ENCODE measurements around the gene GRK6.

The GRK6 gene

GRCh38 chr5:177427919-177428573 is 1.6 kb downstream of the GRK6 start:
- DNase-seq: peak; percentile 34
- peaks cover 60% of the 10 kb centered on the region for H3K79me2 ChIP-seq (ENCODE audit: low read length)
- peak overlapping the region; percentile 98 for H3K27ac ChIP-seq (ENCODE audit: low read length)
- H3F3A ChIP-seq (ENCODE audit: insufficient read depth, low read length): peaks cover 55% of the 10 kb centered on the region
- peak overlapping the region; percentile 98 for H3K4me3 ChIP-seq (ENCODE audit: low read length)
- H2AFZ ChIP-seq (ENCODE audit: low read length): no peak overlapping the region
- TF ChIP-seq CTCF (IDR thresholded peaks at IDR 0.05; ENCODE audit: low read length) (no peak), EZH2phosphoT487 (IDR thresholded peaks at IDR 0.05; ENCODE audit: low read length) (no peak), EZH2 (optimal IDR thresholded peaks at IDR 0.05; ENCODE audit: low read depth, low read length) (no peak)
- peak overlapping the region; percentile 100 for H3K4me2 ChIP-seq (ENCODE audit: low read depth, low read length)
- H3K9me2 ChIP-seq (replicated peaks; ENCODE audit: insufficient read depth, low read length): no peaks in the 10 kb centered on the region
- no peaks in the 10 kb centered on the region for H4K20me1 ChIP-seq (ENCODE audit: insufficient read depth, low read length)
- H3K4me1 ChIP-seq (ENCODE audit: low read length): peaks cover 56% of the 10 kb centered on the region
- H3K36me3 ChIP-seq (replicated peaks; ENCODE audit: insufficient read depth, low read length): peaks cover 13% of the 10 kb centered on the region
- no peaks in the 10 kb centered on the region for H3K9me3 ChIP-seq (replicated peaks; ENCODE audit: insufficient read depth, low read length)
- H3K9ac ChIP-seq (ENCODE audit: low read length): peak overlapping the region; percentile 99
- H3K27me3 ChIP-seq (replicated peaks; ENCODE audit: insufficient read depth, low read length): no peaks in the 10 kb centered on the region

- H3K9me3 ChIP-seq (replicated peaks; ENCODE audit: insufficient read depth, low read length): no peaks in the 10 kb centered on the region
- H2AFZ ChIP-seq (ENCODE audit: low read length): no peak overlapping the region
- TF ChIP-seq EZH2phosphoT487 (IDR thresholded peaks at IDR 0.05; ENCODE audit: low read length) (no peak), CTCF (IDR thresholded peaks at IDR 0.05; ENCODE audit: low read length) (no peak), EZH2 (optimal IDR thresholded peaks at IDR 0.05; ENCODE audit: low read depth, low read length) (no peak)
- peaks cover 56% of the 10 kb centered on the region for H3K4me1 ChIP-seq (ENCODE audit: low read length)
- H3K9me2 ChIP-seq (replicated peaks; ENCODE audit: insufficient read depth, low read length): no peaks in the 10 kb centered on the region
- H3K27me3 ChIP-seq (replicated peaks; ENCODE audit: insufficient read depth, low read length): no peaks in the 10 kb centered on the region
- H3K4me3 ChIP-seq (ENCODE audit: low read length): peak overlapping the region; percentile 98
- H3K9ac ChIP-seq (ENCODE audit: low read length): peak overlapping the region; percentile 99
- no peak for DNase-seq
- peak overlapping the region; percentile 100 for H3K4me2 ChIP-seq (ENCODE audit: low read depth, low read length)
- peaks cover 55% of the 10 kb centered on the region for H3F3A ChIP-seq (ENCODE audit: insufficient read depth, low read length)
- H3K27ac ChIP-seq (ENCODE audit: low read length): peak overlapping the region; percentile 98
- H3K36me3 ChIP-seq (replicated peaks; ENCODE audit: insufficient read depth, low read length): peaks cover 13% of the 10 kb centered on the region
- H3K79me2 ChIP-seq (ENCODE audit: low read length): peaks cover 65% of the 10 kb centered on the region
- H4K20me1 ChIP-seq (ENCODE audit: insufficient read depth, low read length): no peaks in the 10 kb centered on the region
Observed at GRCh38 chr5:177428574-177429217, 2.2 kb downstream of the GRK6 start.

- no peak overlapping the region for H2AFZ ChIP-seq (ENCODE audit: low read length)
- peaks cover 20% of the 10 kb centered on the region for H3K36me3 ChIP-seq (replicated peaks; ENCODE audit: insufficient read depth, low read length)
- DNase-seq: peak; percentile 56
- H3K27me3 ChIP-seq (replicated peaks; ENCODE audit: insufficient read depth, low read length): no peaks in the 10 kb centered on the region
- H3K9me3 ChIP-seq (replicated peaks; ENCODE audit: insufficient read depth, low read length): no peaks in the 10 kb centered on the region
- H3K4me3 ChIP-seq (ENCODE audit: low read length): peak overlapping the region; percentile 98
- peak overlapping the region; percentile 100 for H3K4me2 ChIP-seq (ENCODE audit: low read depth, low read length)
- H3K79me2 ChIP-seq (ENCODE audit: low read length): peaks cover 72% of the 10 kb centered on the region
- peak overlapping the region; percentile 98 for H3K27ac ChIP-seq (ENCODE audit: low read length)
- H3K9ac ChIP-seq (ENCODE audit: low read length): peak overlapping the region; percentile 99
- H3K9me2 ChIP-seq (replicated peaks; ENCODE audit: insufficient read depth, low read length): no peaks in the 10 kb centered on the region
- H3F3A ChIP-seq (ENCODE audit: insufficient read depth, low read length): peaks cover 55% of the 10 kb centered on the region
- H3K4me1 ChIP-seq (ENCODE audit: low read length): peaks cover 56% of the 10 kb centered on the region
- no peaks in the 10 kb centered on the region for H4K20me1 ChIP-seq (ENCODE audit: insufficient read depth, low read length)
- TF ChIP-seq CTCF (IDR thresholded peaks at IDR 0.05; ENCODE audit: low read length) (no peak), EZH2phosphoT487 (IDR thresholded peaks at IDR 0.05; ENCODE audit: low read length) (no peak), EZH2 (optimal IDR thresholded peaks at IDR 0.05; ENCODE audit: low read depth, low read length) (no peak)
Observed at GRCh38 chr5:177429248-177430040, 3.0 kb downstream of the GRK6 start.
